Heart left ventricle (tissue), 16 donors: ENCODE results near the gene FMNL1. TPM values are rescaled to one million over a fixed set of nuclear protein-coding genes. Genes with fewer than 3 reads are reported as not detected.

Source experiments
- ATAC-seq, 4 donors: fragments of 200-7000 bp; cut with Tn5 transposase; one replicate each; pipeline ENCODE4 v1.9.1; 2020 to 2022; ENCODE audit warnings: moderate library complexity in 4 of 4, mild to moderate bottlenecking in 3 of 4, moderate number of reproducible peaks in 1 of 4
- DNase-seq, 5 donors: peaks; one replicate each; pipeline ENCODE4 v3.0.0-alpha.2; 2020
- H3K27ac ChIP-seq, 12 donors: fragments of 200-600 bp; sonication (generic) in 4 of 12; one replicate each; pipeline versions ENCODE4 v1.5.0 to v1.8.0; 2016 to 2022; ENCODE audit warnings: mild to moderate bottlenecking in 2 of 12
- H3K27me3 ChIP-seq, 9 donors: fragments of 200-600 bp; sonication (generic) in 2 of 9; one replicate each; pipeline versions ENCODE4 v1.5.1 to v1.8.0; 2016 to 2022; ENCODE audit warnings: mild to moderate bottlenecking in 3 of 9
- H3K36me3 ChIP-seq, 9 donors: fragments of 200-600 bp; sonication (generic) in 2 of 9; one replicate each; pipeline versions ENCODE4 v1.5.0 to v1.8.0; 2018 to 2022; ENCODE audit warnings: mild to moderate bottlenecking in 2 of 9
- H3K4me1 ChIP-seq, 12 donors: fragments of 200-600 bp; sonication (generic) in 4 of 12; one replicate each; pipeline versions ENCODE4 v1.5.0 to v1.8.0; 2016 to 2022; ENCODE audit warnings: mild to moderate bottlenecking in 3 of 12
- H3K4me3 ChIP-seq, 12 donors: fragments of 200-600 bp; sonication (generic) in 4 of 12; one replicate each; pipeline versions ENCODE4 v1.5.0 to v1.8.0; 2017 to 2022; ENCODE audit warnings: mild to moderate bottlenecking in 9 of 12, moderate library complexity in 4 of 12
- H3K9me3 ChIP-seq, 12 donors: fragments of 200-600 bp; sonication (generic) in 4 of 12; one replicate each; pipeline versions ENCODE4 v1.5.0 to v1.8.0; 2016 to 2022; ENCODE audit warnings: mild to moderate bottlenecking in 1 of 12
- CTCF ChIP-seq, 12 donors: fragments of 200-600 bp; sonication (generic) in 4 of 12; IDR thresholded peaks; one replicate each; pipeline versions ENCODE4 v1.5.0 to v1.8.0; 2018 to 2022; ENCODE audit warnings: antibody characterized with exemption in 12 of 12, mild to moderate bottlenecking in 5 of 12
- POLR2A ChIP-seq, 2 donors: fragments of 450-650 bp; IDR thresholded peaks; one replicate each; pipeline ENCODE4 v1.6.1; 2017; ENCODE audit warnings: antibody characterized with exemption in 2 of 2, mild to moderate bottlenecking in 2 of 2, moderate library complexity in 2 of 2
- WGBS, 4 donors: extraction: QIAGEN DNeasy Blood & Tissue Kit in 2 of 4; methylation state at CpG; one replicate each; pipeline versions ENCODE4 v1.1.5 to v1.1.7; 2013 to 2018; 5-methylcytosine and 5-hydroxymethylcytosine counted together
- intact Hi-C, 10 donors: fragments of 100-400 bp; cut with DNase I; formaldehyde crosslinking; loops; one replicate each; pipeline versions ENCODE4 v1.11.1 to v1.14.2; 2022
- polyA plus RNA-seq, 2 donors: library from polyadenylated mRNA; stranded (reverse); fragments of 200-250 nt; gene quantifications; one replicate each; pipeline ENCODE4 v1.2.3, GENCODE V29; 2013
- total RNA-seq, 9 donors: library from RNA; depleted of rRNA in 2 of 9; stranded (reverse); fragments of >200 nt in 2 of 9; fragmentation: NEBNext Ultra II Directional in 3 of 9; extraction: Animal tissue kit (Norgen Biotek cat#: 25700) in 3 of 9; gene quantifications; one replicate each; pipeline versions ENCODE4 v1.1.0 to v1.2.4, GENCODE V29; 2016 to 2023
- donor health status: ischemic (EF 13 %, LVEDD 7.1; RV severe dilation, severe dysfunction).
- donor health status: healthy with polysubstance abuse.
- donor health status: DM: no; HTN: yes; CAD: no.
- donor health status: DM: no; HTN: no; CAD: no.
- donor health status: ischemic (EF 25% LVEDD 6.9; RV normal size, moderate dysfunction).
- donor health status: ischemic (EF 25% LVEDD 5.7; RV mildly dilated, moderate dysfunction).
- donor health status: healthy.
- donor health status: DM: yes; HTN: yes; CAD: no.
- donor health status: ischemic (EF 35%, LVEDD 5.7; RV mildly dilated, moderate dysfunction).
- donor health status: nonischemic (EF 11% LVEDD 7.7; RV severe dilation, severe dysfunction).
- donor health status: DM: yes; HTN: yes; CAD: no.
- donor health status: PGD.
- donor health status: ischemic (EF 29% LVEDD 5.4; RV normal size, mild dysfunction).
- donor health status: nonischemic (EF 23%, LVEDD 6.1; RV moderate dilation, normal function).

The FMNL1 gene
- total and polyA plus RNA-seq, 11 donors: 5.4 to 52.8 (median 8.7) TPM

- intact Hi-C loops: loop anchor here in 1 of 10 donors (5.0 kb wide), 1 partner anchor 32 kb away; the partner anchor contains the start of gene SPATA32
- 82 to 89% (median 85%) methylated on average over 12 to 16 of the region's 16 CpGs for WGBS, 4 donors
Observed at GRCh38 chr17:45229681-45230409, 8.2 kb downstream of the FMNL1 start.

GRCh38 chr17:45230410-45230786 lies 8.7 kb downstream of the FMNL1 start:
- DNase-seq (no peak), ATAC-seq (no peak)
- intact Hi-C loops: no loop called here
- no peak for TF ChIP-seq POLR2A (IDR thresholded peaks at IDR 0.05)
- no peak for TF ChIP-seq CTCF (IDR thresholded peaks at IDR 0.05)
- Histone ChIP-seq H3K4me3 (no peak overlapping the region), H3K27me3 (no peaks in the 10 kb centered on the region), H3K9me3 (no peaks in the 10 kb centered on the region), H3K36me3 (peaks cover 0 to 31% (median 0%) of the 10 kb centered on the region in 9 donors), H3K27ac (peak overlapping the region in 9 of 12 donors; percentile 15 to 98 (median 79)), H3K4me1 (peaks cover 0 to 76% (median 46%) of the 10 kb centered on the region in 12 donors)
- WGBS, 4 donors: 88 to 92% (median 90%) methylated on average over 3 to 4 of the region's 4 CpGs

More at GRCh38 chr17:45229681-45230409, 8.2 kb downstream of the FMNL1 start:
- TF ChIP-seq POLR2A (IDR thresholded peaks at IDR 0.05) (no peak), CTCF (IDR thresholded peaks at IDR 0.05) (no peak)
- Histone ChIP-seq H3K4me3 (peak overlapping the region in 1 of 12 donors; percentile 78), H3K4me1 (peaks cover 0 to 76% (median 51%) of the 10 kb centered on the region in 12 donors), H3K36me3 (peaks cover 0 to 26% (median 0%) of the 10 kb centered on the region in 9 donors), H3K9me3 (no peaks in the 10 kb centered on the region), H3K27me3 (no peaks in the 10 kb centered on the region), H3K27ac (peak overlapping the region; percentile 13 to 98 (median 77))
- DNase-seq (peak in 3 of 5 donors; percentile 61 to 73 (median 71)), ATAC-seq (peak in 2 of 4 donors; percentile 6 to 9)

- TF ChIP-seq CTCF (IDR thresholded peaks at IDR 0.05) (no peak), POLR2A (IDR thresholded peaks at IDR 0.05) (no peak)
- ATAC-seq (no peak), DNase-seq (peak in 4 of 5 donors; percentile 60 to 87 (median 79))
- Histone ChIP-seq H3K9me3 (no peaks in the 10 kb centered on the region), H3K4me3 (no peak overlapping the region), H3K27ac (peak overlapping the region in 9 of 12 donors; percentile 15 to 98 (median 77)), H3K4me1 (peaks cover 0 to 76% (median 44%) of the 10 kb centered on the region in 12 donors), H3K27me3 (no peaks in the 10 kb centered on the region), H3K36me3 (peaks cover 0 to 36% (median 0%) of the 10 kb centered on the region in 9 donors)
- 32 to 60% (median 50%) methylated on average over 4 to 12 of the region's 12 CpGs for WGBS, 4 donors
- intact Hi-C loops: no loop called here
Observed at GRCh38 chr17:45230787-45231480, 9.2 kb downstream of the FMNL1 start.
